HG02938 (cell line): Measurements from ENCODE around the gene CLSTN2.
A peak's percentile ranks its signal among the peaks of the same experiment; 100 is the strongest.

Experiments used
- ATAC-seq: cut with Tn5 transposase; IDR thresholded peaks from one replicate; pipeline ENCODE4 v1.9.1; 2021; ENCODE audit warnings: mild to moderate bottlenecking, moderate library complexity; ENCODE audit not compliant: unreplicated experiment

Gene CLSTN2

GRCh38 chr3:140145528-140145927 lies 210.5 kb downstream of the CLSTN2 start:
- no peak for ATAC-seq

- no peak for ATAC-seq
These were observed 211.7 kb downstream of the CLSTN2 start for GRCh38 chr3:140146668-140147067.

GRCh38 chr3:140147965-140148490 lies 213.0 kb downstream of the CLSTN2 start:
- ATAC-seq = no peak

GRCh38 chr3:140148824-140149390 lies 213.9 kb downstream of the CLSTN2 start:
- no peak for ATAC-seq

- no peak for ATAC-seq
These were observed 216.3 kb downstream of the CLSTN2 start for GRCh38 chr3:140151321-140151720.

GRCh38 chr3:140152851-140153639 lies 218.1 kb downstream of the CLSTN2 start:
- no peak for ATAC-seq

- no peak for ATAC-seq
These were observed 218.8 kb downstream of the CLSTN2 start for GRCh38 chr3:140153736-140154135.

GRCh38 chr3:140157161-140157560 lies 222.2 kb downstream of the CLSTN2 start:
- no peak for ATAC-seq

- no peak for ATAC-seq
These were observed 224.7 kb downstream of the CLSTN2 start for GRCh38 chr3:140159646-140160045.

- ATAC-seq = no peak
These were observed 225.6 kb downstream of the CLSTN2 start for GRCh38 chr3:140160553-140160952.

- ATAC-seq = no peak
These were observed 227.6 kb downstream of the CLSTN2 start for GRCh38 chr3:140162551-140162950.

GRCh38 chr3:140163159-140163763 lies 228.3 kb downstream of the CLSTN2 start:
- ATAC-seq = no peak

GRCh38 chr3:140164156-140164555 lies 229.2 kb downstream of the CLSTN2 start:
- no peak for ATAC-seq

GRCh38 chr3:140164922-140165590 lies 230.1 kb downstream of the CLSTN2 start:
- no peak for ATAC-seq

- ATAC-seq = no peak
These were observed 230.8 kb downstream of the CLSTN2 start for GRCh38 chr3:140165781-140166180.

GRCh38 chr3:140166861-140167599 lies 232.0 kb downstream of the CLSTN2 start:
- ATAC-seq = no peak

- ATAC-seq = no peak
These were observed 232.8 kb downstream of the CLSTN2 start for GRCh38 chr3:140167600-140168281.

GRCh38 chr3:140170612-140171011 lies 235.6 kb downstream of the CLSTN2 start:
- peak; percentile 92 for ATAC-seq

GRCh38 chr3:140176526-140176925 lies 241.5 kb downstream of the CLSTN2 start:
- no peak for ATAC-seq

GRCh38 chr3:140177943-140178342 lies 243.0 kb downstream of the CLSTN2 start:
- no peak for ATAC-seq
